ENCODE data around the gene PPP2CA. TPM values are rescaled to one million over a fixed set of nuclear protein-coding genes. Genes with fewer than 3 reads are reported as not detected.

The PPP2CA gene
- total and polyA plus RNA-seq, 2 of the 13 experiments (the other 11 are each of a cell fraction or from before 2014, with no cell fraction given), result 82.4 to 171 TPM

DNA sequence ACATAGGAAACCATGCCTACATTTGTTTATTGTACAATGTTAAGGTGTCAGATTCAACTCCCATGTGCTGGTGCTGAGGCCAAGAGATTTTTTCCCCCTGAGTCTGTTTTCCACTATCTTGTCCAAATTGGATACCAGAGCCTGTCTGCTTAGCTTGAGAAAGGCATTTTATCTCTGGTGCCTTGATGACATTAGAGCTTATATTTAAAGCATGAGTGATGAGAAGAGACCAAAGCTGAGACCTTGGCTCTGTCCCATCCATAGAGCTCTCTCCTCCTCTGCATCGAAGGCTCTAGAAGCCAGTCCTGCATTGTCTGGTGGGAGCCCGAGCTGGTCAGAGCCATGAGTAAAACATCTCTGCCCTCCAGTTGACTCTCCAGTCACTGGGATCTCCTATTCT is 10.4 kb upstream of the PPP2CA start:
- Histone ChIP-seq H3K79me2 (ENCODE audit: insufficient read depth, low read length) (no peaks in the 10 kb centered on the region), H3K4me2 (ENCODE audit: low read depth, low read length) (no peak overlapping the region), H3K4me1 (ENCODE audit: insufficient read depth, low read length) (peaks cover 13% of the 10 kb centered on the region), H3K36me3 (replicated peaks in 1 of 2; ENCODE audit: control insufficient read depth in 1 of 2, insufficient read depth in 2 of 2, low read length in 2 of 2) (no peaks in the 10 kb centered on the region), H4K20me1 (ENCODE audit: insufficient read depth, low read length) (no peaks in the 10 kb centered on the region), H3K4me3 (replicated peaks in 1 of 3; ENCODE audit: insufficient read depth in 1 of 3, low read depth in 2 of 3, low read length in 3 of 3) (no peak overlapping the region), H3K9me3 (ENCODE audit: low read length) (no peaks in the 10 kb centered on the region), H3K27me3 (ENCODE audit: control insufficient read depth in 1 of 2, insufficient read depth in 2 of 2, low read length in 2 of 2) (no peaks in the 10 kb centered on the region; a peak in 1 of 5 replicates), H3K27ac (ENCODE audit: extremely low read length, insufficient read depth, low read length) (no peak overlapping the region), H3K9ac (ENCODE audit: insufficient read depth, low read depth, low read length) (no peak overlapping the region), H2AFZ (ENCODE audit: low read length) (no peak overlapping the region)
- TF ChIP-seq SOX6 (IDR thresholded peaks at IDR 0.05) (no peak), SOX6 (CRISPR knock-in tag; IDR thresholded peaks at IDR 0.05) (no peak), ZNF160 (CRISPR knock-in tag; IDR thresholded peaks at IDR 0.05) (no peak), BHLHE40 (IDR thresholded peaks at IDR 0.05; ENCODE audit: low read length) (no peak), TAF1 (CRISPR knock-in tag; IDR thresholded peaks at IDR 0.05) (no peak), POGZ (CRISPR knock-in tag; IDR thresholded peaks at IDR 0.05) (no peak), ZNF790 (CRISPR knock-in tag; IDR thresholded peaks at IDR 0.05; ENCODE audit: borderline replicate concordance) (no peak), POLR2A (IDR thresholded peaks at IDR 0.05; ENCODE audit: insufficient read depth in 1 of 2, low read depth in 2 of 2, low read length in 2 of 2) (no peak), FOXK2 (IDR thresholded peaks at IDR 0.05) (no peak), NCOA1 (CRISPR knock-in tag; IDR thresholded peaks at IDR 0.05) (no peak)
- TF ChIP-seq, protein P1, sequence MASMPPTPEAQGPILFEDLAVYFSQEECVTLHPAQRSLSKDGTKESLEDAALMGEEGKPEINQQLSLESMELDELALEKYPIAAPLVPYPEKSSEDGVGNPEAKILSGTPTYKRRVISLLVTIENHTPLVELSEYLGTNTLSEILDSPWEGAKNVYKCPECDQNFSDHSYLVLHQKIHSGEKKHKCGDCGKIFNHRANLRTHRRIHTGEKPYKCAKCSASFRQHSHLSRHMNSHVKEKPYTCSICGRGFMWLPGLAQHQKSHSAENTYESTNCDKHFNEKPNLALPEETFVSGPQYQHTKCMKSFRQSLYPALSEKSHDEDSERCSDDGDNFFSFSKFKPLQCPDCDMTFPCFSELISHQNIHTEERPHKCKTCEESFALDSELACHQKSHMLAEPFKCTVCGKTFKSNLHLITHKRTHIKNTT (CRISPR knock-in tag; IDR thresholded peaks at IDR 0.05), result no peak
- TF ChIP-seq, protein P2, sequence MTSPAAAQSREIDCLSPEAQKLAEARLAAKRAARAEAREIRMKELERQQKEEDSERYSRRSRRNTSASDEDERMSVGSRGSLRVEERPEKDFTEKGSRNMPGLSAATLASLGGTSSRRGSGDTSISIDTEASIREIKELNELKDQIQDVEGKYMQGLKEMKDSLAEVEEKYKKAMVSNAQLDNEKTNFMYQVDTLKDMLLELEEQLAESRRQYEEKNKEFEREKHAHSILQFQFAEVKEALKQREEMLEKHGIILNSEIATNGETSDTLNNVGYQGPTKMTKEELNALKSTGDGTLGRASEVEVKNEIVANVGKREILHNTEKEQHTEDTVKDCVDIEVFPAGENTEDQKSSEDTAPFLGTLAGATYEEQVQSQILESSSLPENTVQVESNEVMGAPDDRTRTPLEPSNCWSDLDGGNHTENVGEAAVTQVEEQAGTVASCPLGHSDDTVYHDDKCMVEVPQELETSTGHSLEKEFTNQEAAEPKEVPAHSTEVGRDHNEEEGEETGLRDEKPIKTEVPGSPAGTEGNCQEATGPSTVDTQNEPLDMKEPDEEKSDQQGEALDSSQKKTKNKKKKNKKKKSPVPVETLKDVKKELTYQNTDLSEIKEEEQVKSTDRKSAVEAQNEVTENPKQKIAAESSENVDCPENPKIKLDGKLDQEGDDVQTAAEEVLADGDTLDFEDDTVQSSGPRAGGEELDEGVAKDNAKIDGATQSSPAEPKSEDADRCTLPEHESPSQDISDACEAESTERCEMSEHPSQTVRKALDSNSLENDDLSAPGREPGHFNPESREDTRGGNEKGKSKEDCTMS (CRISPR knock-in tag; conservative IDR thresholded peaks at IDR 0.05), result no peak
- 24% methylated on average over 2 of the region's 2 CpGs for WGBS (ENCODE audit: low lambda C conversion rate)
- intact Hi-C loops (cut with micrococcal nuclease; ENCODE audit: unreplicated experiment), result no loop called here
- ATAC-seq, result no peak
- DNase-seq (ENCODE audit: low spot score), result no peak
- no TSS peak for BruUV-seq (replicated peaks)
- CTCF ChIA-PET (ENCODE audit: low intra/inter-chr PET ratio, low total read pairs), result no interaction called here
- no peak for FAIRE-seq
- POLR2A ChIA-PET, result interaction anchor here (1.4 to 1.7 kb wide), 2 partner anchors 8 to 10 kb away, joined by 4 to 9 read pairs; partner anchors contain the start of gene PPP2CA
- in situ Hi-C loops (cut with HindIII; ENCODE audit: extremely low pct_ligation_motif_present, low pct_unique_long_range_greater_than_20kb), result no loop called here

Data from HepG2 (cell line).